Stimulated activated naive CD8-positive, alpha-beta T cell treated with anti-CD3 and anti-CD28 coated beads, Interleukin-15, Interleukin-2, amounts not matched to agents 100 U/mL and 50 U/mL, for 24 hours (primary cell): ENCODE results near the gene CADPS.

Experiments
- ATAC-seq: fragments of 150-1000 bp; cut with Tn5 transposase; one replicate; pipeline ENCODE4 v1.10.0; 2021
- DNase-seq: peaks from one replicate; pipeline ENCODE4 v3.0.0; 2021

CADPS gene

GRCh38 chr3:62874711-62875557 lies at the start of gene CADPS:
Gene CADPS, minus strand, starts transcription at chr3:62875416. Its CDS starts 387 bp downstream, at chr3:62875029.
- DNase-seq (no peak), ATAC-seq (no peak)

GRCh38 chr3:62923066-62923465 lies 47.9 kb upstream of the CADPS start:
- ATAC-seq (no peak), DNase-seq (no peak)

- DNase-seq = no peak
- ATAC-seq = no peak
Observed at GRCh38 chr3:62922326-62922725, 47.1 kb upstream of the CADPS start.

- ATAC-seq = no peak
- no peak for DNase-seq
Observed at GRCh38 chr3:62920466-62920784, 45.2 kb upstream of the CADPS start.

GRCh38 chr3:62919784-62920465 lies 44.7 kb upstream of the CADPS start:
- DNase-seq (no peak), ATAC-seq (no peak)

- ATAC-seq (no peak), DNase-seq (no peak)
Observed at GRCh38 chr3:62918777-62919176, 43.6 kb upstream of the CADPS start.

GRCh38 chr3:62918131-62918530 lies 42.9 kb upstream of the CADPS start:
- ATAC-seq = no peak
- DNase-seq = no peak

GRCh38 chr3:62911526-62911925 lies 36.3 kb upstream of the CADPS start:
- no peak for ATAC-seq

GRCh38 chr3:62905331-62905730 lies 30.1 kb upstream of the CADPS start:
- no peak for ATAC-seq
- no peak for DNase-seq

More at GRCh38 chr3:62911526-62911925, 36.3 kb upstream of the CADPS start:
- no peak for DNase-seq

- ATAC-seq = no peak
Observed at GRCh38 chr3:62898530-62899496, 23.6 kb upstream of the CADPS start.

GRCh38 chr3:62895901-62896300 lies 20.7 kb upstream of the CADPS start:
- DNase-seq (no peak), ATAC-seq (no peak)

More at GRCh38 chr3:62898530-62899496, 23.6 kb upstream of the CADPS start:
- no peak for DNase-seq

- ATAC-seq (no peak), DNase-seq (no peak)
Observed at GRCh38 chr3:62892951-62893350, 17.7 kb upstream of the CADPS start.

- DNase-seq (no peak), ATAC-seq (no peak)
Observed at GRCh38 chr3:62892045-62892444, 16.8 kb upstream of the CADPS start.

- ATAC-seq = no peak
- DNase-seq = no peak
Observed at GRCh38 chr3:62888778-62889177, 13.6 kb upstream of the CADPS start.

- DNase-seq (no peak), ATAC-seq (no peak)
Observed at GRCh38 chr3:62888180-62888579, 13.0 kb upstream of the CADPS start.

GRCh38 chr3:62885136-62885535 lies 9.9 kb upstream of the CADPS start:
- no peak for ATAC-seq

GRCh38 chr3:62884096-62884870 lies 9.1 kb upstream of the CADPS start:
- DNase-seq = no peak
- ATAC-seq = no peak

More at GRCh38 chr3:62885136-62885535, 9.9 kb upstream of the CADPS start:
- no peak for DNase-seq

- no peak for DNase-seq
- no peak for ATAC-seq
Observed at GRCh38 chr3:62882676-62883200, 7.5 kb upstream of the CADPS start.

GRCh38 chr3:62876064-62876463 lies 848 bp upstream of the CADPS start:
- DNase-seq (no peak), ATAC-seq (no peak)

- DNase-seq (no peak), ATAC-seq (no peak)
Observed at GRCh38 chr3:62875558-62876002, 364 bp upstream of the CADPS start.
